PC-3 (cell line): ENCODE results near the gene PGAM2.

Experiments used
- CTCF ChIP-seq: fragments of 300-600 bp; sonication (generic); conservative IDR thresholded peaks from 2 replicates; pipeline ENCODE4 v1.5.1; 2017; ENCODE audit warnings: antibody characterized with exemption, low read depth, mild to moderate bottlenecking, low read length
- EZH2 ChIP-seq: fragments of 300-600 bp; sonication (generic); IDR thresholded peaks from one replicate; pipeline ENCODE4 v1.6.1; 2017; ENCODE audit warnings: antibody characterized with exemption, mild to moderate bottlenecking, low read length; ENCODE audit not compliant: unreplicated experiment
- EZH2phosphoT487 ChIP-seq: fragments of 300-600 bp; sonication (generic); IDR thresholded peaks from 2 replicates; pipeline ENCODE4 v1.6.1; 2018; ENCODE audit warnings: mild to moderate bottlenecking, antibody characterized with exemption, low read length, borderline replicate concordance

GRCh38 chr7:44068054-44068453 is 2.7 kb upstream of the PGAM2 start:
- no peak for TF ChIP-seq CTCF
- TF ChIP-seq EZH2 = no peak
- no peak for TF ChIP-seq EZH2phosphoT487
